ENCODE measurements around the gene GBX2.

Gene GBX2

GRCh38 chr2:236180076-236180816 is 12.1 kb upstream of the GBX2 start:
- DNase-seq: no peak

GRCh38 chr2:236179236-236180075 is 11.3 kb upstream of the GBX2 start:
- no peak for DNase-seq

- DNase-seq: no peak
These were observed 10.7 kb upstream of the GBX2 start for GRCh38 chr2:236178890-236179235.

GRCh38 chr2:236177967-236178889 is 10.0 kb upstream of the GBX2 start:
- peak; percentile 92 to 93 for DNase-seq

GRCh38 chr2:236177604-236177966 is 9.4 kb upstream of the GBX2 start:
- DNase-seq: peak; percentile 73 to 77

- DNase-seq: no peak
These were observed 8.8 kb upstream of the GBX2 start for GRCh38 chr2:236176951-236177350.

- no peak for DNase-seq
These were observed 8.2 kb upstream of the GBX2 start for GRCh38 chr2:236176417-236176816.

GRCh38 chr2:236175548-236176150 is 7.5 kb upstream of the GBX2 start:
- DNase-seq: no peak

GRCh38 chr2:236173729-236174607 is 5.8 kb upstream of the GBX2 start:
- no peak for DNase-seq

GRCh38 chr2:236173036-236173728 is 5.0 kb upstream of the GBX2 start:
- DNase-seq: no peak

- no peak for DNase-seq
These were observed 4.3 kb upstream of the GBX2 start for GRCh38 chr2:236172255-236173035.

- no peak for DNase-seq
These were observed 3.6 kb upstream of the GBX2 start for GRCh38 chr2:236171680-236172254.

GRCh38 chr2:236171181-236171679 is 3.0 kb upstream of the GBX2 start:
- no peak for DNase-seq

GRCh38 chr2:236170590-236171165 is 2.5 kb upstream of the GBX2 start:
- no peak for DNase-seq

GRCh38 chr2:236169741-236170589 is 1.8 kb upstream of the GBX2 start:
- no peak for DNase-seq

- no peak for DNase-seq
These were observed 1.1 kb upstream of the GBX2 start for GRCh38 chr2:236169151-236169721.

GRCh38 chr2:236167297-236168109 is 683 bp downstream of the GBX2 start:
- peak; percentile 32 to 40 for DNase-seq
